ENCODE data around the gene KAZN.

Gene KAZN

DNA sequence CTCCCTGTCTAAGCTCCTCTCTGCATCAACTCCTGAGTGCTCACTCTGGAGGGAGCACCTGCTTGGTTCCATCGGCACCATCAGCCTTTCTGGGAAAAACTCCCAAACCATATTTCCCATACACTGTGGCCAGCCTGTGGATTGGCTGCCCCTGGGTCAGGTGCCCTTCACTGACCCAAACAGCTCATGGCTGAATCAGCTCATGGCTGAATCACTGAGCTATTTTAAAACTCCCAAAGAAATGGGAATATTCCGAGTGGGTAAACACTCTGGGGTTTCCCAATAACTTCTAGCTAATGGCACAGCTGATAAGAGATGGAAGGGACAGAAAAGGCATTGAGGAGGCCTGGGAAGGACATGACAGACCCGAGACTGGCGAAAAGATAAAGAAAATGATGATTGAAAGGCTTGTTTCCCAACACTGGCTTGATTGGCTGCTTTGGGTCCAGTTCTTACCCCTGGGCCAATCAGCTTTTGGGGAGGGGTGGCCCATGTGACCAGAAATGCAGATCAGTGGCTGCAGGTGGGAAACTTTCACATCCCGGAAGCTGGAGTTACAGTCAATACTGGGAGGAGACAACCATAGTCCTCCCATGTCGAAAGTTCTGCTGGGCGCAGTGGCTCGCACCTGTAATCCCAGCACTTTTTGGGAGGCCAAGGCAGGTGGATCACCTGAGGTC is 37.3 kb upstream of the KAZN start:
- DNase-seq (ENCODE audit: low read depth) = no peak
- H3K4me3 ChIP-seq (replicated peaks; ENCODE audit: low read depth, low read length) = no peak overlapping the region
- TF ChIP-seq, protein P1, sequence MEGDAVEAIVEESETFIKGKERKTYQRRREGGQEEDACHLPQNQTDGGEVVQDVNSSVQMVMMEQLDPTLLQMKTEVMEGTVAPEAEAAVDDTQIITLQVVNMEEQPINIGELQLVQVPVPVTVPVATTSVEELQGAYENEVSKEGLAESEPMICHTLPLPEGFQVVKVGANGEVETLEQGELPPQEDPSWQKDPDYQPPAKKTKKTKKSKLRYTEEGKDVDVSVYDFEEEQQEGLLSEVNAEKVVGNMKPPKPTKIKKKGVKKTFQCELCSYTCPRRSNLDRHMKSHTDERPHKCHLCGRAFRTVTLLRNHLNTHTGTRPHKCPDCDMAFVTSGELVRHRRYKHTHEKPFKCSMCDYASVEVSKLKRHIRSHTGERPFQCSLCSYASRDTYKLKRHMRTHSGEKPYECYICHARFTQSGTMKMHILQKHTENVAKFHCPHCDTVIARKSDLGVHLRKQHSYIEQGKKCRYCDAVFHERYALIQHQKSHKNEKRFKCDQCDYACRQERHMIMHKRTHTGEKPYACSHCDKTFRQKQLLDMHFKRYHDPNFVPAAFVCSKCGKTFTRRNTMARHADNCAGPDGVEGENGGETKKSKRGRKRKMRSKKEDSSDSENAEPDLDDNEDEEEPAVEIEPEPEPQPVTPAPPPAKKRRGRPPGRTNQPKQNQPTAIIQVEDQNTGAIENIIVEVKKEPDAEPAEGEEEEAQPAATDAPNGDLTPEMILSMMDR (IDR thresholded peaks at IDR 0.05; ENCODE audit: low read length, missing control alignments) = no peak

DNA sequence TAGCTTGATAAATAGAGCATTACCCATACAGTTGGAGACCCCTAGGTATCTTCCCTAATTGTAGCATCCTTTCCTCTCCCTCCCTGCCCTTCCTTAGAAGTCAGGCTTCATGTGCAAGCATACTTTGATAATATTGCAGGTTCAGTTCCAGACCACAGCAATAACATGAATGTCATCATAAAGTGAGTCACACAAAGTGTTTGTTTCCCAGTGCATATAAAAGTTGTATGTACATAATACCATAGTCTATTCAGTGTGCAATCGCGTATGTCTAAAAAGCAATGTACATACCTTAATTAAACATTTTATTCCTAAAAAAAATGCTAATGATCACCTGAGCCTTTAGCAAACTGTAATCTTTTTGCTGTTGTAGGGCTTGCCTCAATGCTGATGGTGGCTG is 33.4 kb upstream of the KAZN start:
- DNase-seq (ENCODE audit: low read depth) = no peak
- TF ChIP-seq, protein P1 (IDR thresholded peaks at IDR 0.05; ENCODE audit: low read length, missing control alignments) = no peak
- no peak overlapping the region for H3K4me3 ChIP-seq (replicated peaks; ENCODE audit: low read depth, low read length)

DNA sequence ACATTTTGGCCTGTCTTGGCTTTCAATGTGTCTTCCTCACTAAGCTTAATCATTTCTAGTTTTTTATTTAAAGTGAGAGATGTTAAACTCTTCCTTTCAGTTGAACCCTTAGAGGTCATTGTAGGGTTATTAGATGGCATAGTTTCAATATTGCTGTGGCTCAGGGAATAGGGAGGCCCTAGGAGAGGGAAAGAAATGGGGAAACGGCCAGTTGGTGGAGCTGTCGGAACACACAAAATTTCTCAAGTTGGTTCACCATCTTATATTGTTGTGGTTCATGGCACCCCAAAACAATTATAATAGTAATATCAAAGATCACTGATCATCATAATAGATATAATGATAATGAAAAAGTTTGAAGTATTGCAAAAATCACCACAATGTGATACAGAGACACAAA is 31.4 kb upstream of the KAZN start:
- no peak overlapping the region for H3K4me3 ChIP-seq (replicated peaks; ENCODE audit: low read depth, low read length)
- TF ChIP-seq, protein P1 (IDR thresholded peaks at IDR 0.05; ENCODE audit: low read length, missing control alignments) = no peak
- DNase-seq (ENCODE audit: low read depth) = no peak

DNA sequence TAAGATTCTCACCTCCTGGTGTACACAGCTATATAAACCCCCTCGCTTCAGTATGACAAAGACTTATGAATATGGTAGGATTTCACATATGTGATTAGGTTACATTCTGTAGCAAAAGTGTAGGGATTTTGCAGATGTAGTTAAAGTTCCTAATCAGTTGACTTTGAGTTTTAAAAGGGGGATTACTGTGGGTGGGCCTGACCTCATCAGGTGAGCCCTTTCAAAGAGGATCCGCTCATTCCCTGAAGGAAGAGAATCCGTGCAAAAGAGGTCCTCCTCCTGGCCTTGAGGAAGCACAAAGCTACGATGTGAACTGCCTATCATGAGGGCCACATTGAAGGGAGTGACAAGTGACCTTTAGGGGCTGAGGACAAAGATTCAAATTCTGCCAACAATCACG is 30.6 kb upstream of the KAZN start:
- no peak for DNase-seq (ENCODE audit: low read depth)
- TF ChIP-seq, protein P1 (IDR thresholded peaks at IDR 0.05; ENCODE audit: low read length, missing control alignments) = no peak
- no peak overlapping the region for H3K4me3 ChIP-seq (replicated peaks; ENCODE audit: low read depth, low read length)

DNA sequence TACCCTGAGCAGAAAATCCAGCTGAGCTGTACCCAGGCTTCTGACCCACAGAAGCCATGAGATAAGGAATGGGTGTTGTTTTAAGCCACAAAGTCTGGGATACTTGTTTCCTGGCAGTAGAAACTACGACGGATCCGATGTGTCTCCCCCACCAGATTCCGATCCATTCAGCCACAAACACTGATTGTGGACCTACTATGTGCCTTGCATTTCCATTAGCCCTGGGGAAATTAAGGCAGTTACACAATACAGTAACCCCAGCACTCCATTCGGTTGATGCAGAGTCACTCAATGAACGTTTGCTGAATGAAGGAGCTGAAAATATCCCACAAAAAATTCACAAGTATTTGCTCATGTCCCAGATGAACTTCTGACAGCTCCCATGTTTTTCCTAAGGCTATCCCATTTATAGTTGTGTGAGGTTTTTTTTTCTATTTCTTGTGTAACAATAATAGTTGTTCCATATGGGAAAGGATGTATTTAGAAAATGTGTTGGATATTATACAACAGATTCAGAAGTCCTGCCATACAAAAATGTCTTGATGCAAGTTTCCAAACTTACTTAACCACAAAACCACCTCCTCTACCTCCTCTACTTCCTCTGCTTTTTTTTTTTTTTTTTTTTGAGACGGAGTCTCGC is 29.6 kb upstream of the KAZN start:
- TF ChIP-seq, protein P1 (IDR thresholded peaks at IDR 0.05; ENCODE audit: low read length, missing control alignments) = no peak
- no peak for DNase-seq (ENCODE audit: low read depth)
- H3K4me3 ChIP-seq (replicated peaks; ENCODE audit: low read depth, low read length) = no peak overlapping the region

- DNase-seq (ENCODE audit: low read depth) = no peak
- TF ChIP-seq, protein P1 (IDR thresholded peaks at IDR 0.05; ENCODE audit: low read length, missing control alignments) = no peak
- H3K4me3 ChIP-seq (replicated peaks; ENCODE audit: low read depth, low read length) = no peak overlapping the region
These were observed 28.0 kb upstream of the KAZN start for GRCh38 chr1:14570514-14570913.

All from fibroblast of pulmonary artery (primary cell).